Stimulated activated CD4-positive, alpha-beta T cell treated with anti-CD3 and anti-CD28 coated beads, Interleukin-12 subunit alpha, Interleukin-12 subunit beta, amount 100 ng/mL, for 48 hours (primary cell): ENCODE results near the gene MXI1.
"Not testable (repeated sequence)": the region's sequence is repeated elsewhere in the genome, so short reads cannot be mapped to it uniquely, and the experiment has no call there.

Experiments used
- DNase-seq, 3 donors: peaks; one replicate each; pipeline ENCODE4 v3.0.0-alpha.2; 2020; ENCODE audit warnings: low read depth in 2 of 3, low spot score in 1 of 3

The MXI1 gene

DNA sequence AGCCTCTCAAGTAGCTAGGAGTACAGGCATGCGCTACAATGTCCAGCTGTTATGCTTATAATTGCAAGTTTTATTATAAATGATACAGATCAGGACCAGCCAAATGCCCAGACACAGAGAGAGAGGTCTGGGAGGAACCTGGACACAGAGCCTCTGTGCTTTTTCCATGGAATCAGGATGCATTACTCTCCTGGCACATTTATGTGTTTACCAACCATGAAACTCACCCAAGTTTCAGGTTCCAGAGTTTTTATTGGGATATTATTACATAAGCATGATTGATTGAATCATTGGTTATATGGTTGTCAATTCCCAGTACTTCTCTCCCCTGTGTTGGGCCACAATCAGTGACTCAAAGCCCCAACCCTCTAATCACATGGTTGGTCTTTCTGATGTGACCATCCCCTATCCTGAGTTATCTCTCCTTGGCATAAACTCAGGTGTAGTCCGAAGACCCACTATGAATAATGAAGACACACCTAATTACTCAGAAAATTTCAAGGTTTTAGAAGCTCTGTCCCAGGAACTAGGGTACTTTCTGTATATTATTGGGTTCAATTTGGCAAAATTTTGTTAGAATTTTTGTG, 30.6 kb downstream of the MXI1 start:
- no peak for DNase-seq

DNA sequence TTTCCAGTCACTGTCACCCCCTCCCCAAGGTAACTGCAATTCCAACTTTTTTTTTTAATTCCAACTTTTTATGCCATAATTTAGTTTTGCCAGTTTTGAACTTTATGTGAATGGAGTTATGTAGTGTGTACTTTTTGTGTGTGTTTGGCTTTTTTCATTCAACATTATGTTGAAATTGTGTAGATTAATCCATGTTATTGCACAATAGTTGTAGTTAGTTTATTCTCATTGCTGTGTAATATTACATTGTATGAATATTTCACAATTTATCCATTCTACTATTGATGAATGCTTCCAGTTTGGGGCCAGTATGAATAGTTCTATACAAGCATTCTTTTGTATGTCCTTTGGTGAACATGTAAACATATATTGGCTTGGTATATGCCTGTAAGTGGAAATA, 32.5 kb downstream of the MXI1 start:
- no peak for DNase-seq

DNA sequence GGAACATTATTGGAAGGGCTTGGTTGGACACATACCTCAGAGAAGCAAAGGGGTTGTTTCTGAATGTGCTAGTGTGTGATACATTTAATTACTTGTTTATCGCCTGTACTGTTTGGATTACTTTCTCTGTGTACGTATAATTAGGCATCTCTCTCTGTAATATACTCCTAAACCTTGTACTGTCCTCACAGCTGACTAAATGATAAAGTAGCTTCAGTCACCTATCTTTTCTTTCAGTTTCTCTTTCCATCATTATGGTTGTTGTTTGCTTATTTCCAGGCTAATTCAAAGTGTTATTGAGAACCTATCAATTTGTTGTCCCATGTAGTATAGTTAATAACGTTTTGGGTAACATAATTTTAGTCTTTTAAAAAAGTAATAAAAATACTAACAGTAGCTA, 34.0 kb downstream of the MXI1 start:
- no peak for DNase-seq

DNA sequence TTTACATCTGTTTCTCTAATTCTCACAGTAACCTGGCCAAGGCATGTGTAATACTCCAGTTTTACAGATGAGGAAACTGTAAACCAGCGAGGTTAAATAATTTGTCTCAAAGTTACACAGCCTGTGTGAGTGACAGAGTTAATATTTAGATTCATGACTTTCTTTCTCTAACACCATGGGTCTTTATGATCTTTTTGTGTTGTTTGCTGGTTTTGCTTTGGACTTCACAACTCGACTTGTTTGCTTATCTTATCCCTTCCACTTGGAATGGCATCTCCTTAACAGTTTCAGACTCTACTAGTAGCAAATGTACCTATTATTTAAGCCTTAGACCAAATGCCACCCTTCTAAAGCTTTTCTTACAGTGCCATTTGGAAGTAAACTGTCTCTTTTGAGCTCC, 34.4 kb downstream of the MXI1 start:
- DNase-seq = no peak

DNA sequence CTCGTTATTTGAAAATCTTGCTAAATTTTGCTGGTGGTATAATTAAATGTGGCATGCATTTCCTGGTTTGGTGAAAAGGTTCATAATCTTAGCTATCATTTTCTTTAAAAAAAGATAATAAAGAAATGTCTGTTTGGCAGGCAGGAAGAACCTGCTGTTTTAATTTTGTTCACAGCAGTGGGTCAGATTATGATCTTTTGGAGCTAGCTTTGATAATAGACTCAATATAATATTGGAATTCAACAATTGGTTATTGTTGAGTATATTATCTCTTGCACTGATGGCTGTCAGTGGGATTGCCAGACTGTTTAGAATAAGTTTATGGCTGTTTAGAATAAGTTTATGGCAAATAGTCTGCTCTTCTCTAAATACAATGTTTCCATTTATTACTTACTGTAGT, 35.1 kb downstream of the MXI1 start:
- no peak for DNase-seq

DNA sequence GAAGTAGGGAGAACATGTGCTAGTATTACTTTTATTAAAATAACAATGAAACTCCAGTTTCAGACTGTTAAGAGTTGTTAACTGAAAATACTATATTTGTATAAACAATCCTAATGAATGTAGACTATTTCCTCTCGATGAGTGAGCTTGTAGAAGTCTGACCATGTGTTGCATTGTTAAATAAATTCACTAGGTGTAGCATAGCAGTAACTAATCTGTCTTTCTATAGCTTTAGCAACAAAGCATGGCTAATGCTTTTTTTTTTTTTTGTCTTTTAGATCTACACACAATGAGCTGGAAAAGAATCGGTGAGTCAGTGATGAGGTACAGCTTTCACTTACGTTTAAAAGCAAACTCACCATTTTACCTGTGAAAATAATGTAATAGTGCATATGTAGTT, 37.1 kb downstream of the MXI1 start:
- no peak for DNase-seq

DNA sequence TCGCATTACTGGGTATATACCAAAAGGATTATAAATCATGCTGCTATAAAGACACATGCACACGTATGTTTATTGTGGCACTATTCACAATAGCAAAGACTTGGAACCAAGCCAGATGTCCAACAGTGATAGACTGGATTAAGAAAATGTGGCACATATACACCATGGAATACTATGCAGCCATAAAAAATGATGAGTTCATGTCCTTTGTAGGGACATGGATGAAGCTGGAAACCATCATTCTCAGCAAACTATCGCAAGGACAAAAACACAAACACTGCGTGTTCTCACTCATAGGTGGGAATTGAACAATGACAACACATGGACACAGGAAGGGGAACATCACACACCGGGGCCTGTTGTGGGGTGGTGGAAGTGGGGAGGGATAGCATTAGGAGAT, 40.4 kb downstream of the MXI1 start:
- not testable (repeated sequence) for DNase-seq

DNA sequence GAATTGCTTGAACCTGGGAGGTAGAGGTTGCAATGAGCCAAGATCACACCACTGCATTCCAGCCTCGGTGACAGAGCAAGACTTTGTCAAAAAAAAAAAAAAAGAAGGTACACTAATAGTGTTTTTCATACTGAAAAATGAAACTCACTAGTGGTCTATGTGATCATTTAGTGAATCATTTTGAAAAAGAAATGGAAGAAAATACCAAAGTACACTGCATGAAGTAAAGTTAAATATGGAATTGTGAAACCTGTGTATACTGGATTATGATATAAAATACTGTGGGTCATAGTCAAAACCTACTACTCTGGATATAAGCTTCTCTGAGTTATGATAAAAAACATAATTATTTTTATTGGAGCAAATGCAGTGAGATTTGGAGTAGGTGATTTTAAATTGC, 42.1 kb downstream of the MXI1 start:
- not testable (repeated sequence) for DNase-seq

DNA sequence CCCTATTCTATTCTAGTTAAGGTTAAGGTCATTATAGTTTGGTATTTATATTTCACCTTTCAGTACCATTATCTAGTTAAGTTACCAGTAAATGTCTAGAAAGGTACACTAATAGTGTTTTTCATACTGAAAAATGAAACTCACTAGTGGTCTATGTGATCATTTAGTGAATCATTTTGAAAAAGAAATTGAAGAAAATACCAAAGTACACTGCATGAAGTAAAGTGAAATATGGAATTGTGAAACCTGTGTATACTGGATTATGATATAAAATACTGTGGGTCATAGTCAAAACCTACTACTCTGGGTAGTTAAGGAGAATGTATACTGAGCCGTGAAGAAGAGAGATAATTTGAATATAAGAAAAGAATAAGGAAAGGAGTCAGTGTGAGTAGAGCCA, 44.0 kb downstream of the MXI1 start:
- DNase-seq = not testable (repeated sequence)

DNA sequence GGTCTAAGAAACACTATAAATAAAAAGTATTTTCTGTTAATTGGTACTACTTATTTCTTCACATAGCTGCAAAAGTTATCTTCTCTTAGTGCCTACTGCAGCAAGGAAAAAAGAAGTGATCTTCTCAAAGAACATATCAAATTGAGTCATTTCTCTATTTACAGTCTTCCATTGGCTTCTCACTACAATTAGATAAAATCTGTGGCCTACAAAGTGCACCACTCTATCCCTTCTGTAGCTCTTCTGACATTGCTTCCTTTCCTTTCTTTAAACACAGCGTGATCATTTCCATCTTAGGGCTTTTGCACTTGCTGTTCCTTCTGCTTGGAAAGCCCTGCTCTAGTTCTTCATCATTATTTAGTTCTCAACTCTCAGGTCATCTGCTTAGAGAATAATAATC, 44.7 kb downstream of the MXI1 start:
- no peak for DNase-seq

DNA sequence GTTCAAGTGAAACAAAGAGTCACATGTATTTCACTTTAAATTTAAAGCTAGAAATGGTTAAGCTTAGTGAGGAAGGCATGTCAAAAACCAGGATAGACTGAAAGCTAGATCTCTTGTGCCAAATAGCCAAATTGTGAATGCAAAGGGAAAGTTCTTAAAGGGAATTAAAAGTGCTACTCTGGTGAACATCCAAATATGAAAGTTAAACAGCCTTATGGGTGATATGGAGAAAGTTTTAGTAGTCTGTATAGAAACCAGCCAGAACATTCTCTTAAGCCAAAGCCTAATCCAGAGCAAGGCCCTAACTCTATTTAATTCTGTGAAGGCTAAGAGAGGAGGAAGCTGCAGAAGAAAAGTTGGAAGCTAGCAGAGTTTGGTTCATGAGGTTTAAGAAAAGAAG, 47.1 kb downstream of the MXI1 start:
- DNase-seq = no peak

DNA sequence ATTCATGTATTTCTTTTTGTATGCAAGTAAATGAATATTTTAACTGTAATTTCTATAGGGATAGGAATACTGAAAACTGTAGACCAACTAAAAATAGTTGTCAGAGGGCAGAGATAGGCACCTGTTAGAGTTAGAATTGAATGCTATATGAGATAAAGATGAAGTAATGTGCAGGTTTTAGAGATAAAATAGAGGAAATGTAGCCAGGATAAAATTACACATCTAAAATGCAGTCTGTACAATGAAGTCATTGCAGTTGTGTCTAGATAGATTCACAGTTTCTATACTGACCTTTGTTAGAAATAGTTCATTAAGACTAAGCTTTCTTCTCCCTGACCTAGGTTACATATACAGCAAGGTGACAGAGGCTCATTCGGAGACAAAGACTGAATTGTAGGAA, 51.1 kb downstream of the MXI1 start:
- DNase-seq = no peak

DNA sequence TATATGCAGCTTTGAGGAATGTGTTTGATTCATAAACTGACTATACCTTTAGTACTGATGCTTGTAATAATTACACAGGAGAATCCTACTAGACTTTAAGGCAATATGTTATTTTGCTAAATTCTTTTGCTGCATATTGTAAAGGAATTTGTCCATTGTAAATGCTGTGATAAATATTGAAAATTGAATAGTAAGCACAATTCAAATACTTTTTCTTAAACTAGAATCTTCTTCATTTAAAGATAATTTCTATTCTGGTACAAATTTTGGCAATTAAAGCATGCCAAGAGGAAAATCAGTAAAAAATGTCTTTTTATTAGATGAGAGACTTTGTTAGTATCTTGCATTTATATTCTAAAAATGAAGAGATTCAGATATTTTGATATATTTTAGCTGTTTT, 51.9 kb downstream of the MXI1 start:
- no peak for DNase-seq

DNA sequence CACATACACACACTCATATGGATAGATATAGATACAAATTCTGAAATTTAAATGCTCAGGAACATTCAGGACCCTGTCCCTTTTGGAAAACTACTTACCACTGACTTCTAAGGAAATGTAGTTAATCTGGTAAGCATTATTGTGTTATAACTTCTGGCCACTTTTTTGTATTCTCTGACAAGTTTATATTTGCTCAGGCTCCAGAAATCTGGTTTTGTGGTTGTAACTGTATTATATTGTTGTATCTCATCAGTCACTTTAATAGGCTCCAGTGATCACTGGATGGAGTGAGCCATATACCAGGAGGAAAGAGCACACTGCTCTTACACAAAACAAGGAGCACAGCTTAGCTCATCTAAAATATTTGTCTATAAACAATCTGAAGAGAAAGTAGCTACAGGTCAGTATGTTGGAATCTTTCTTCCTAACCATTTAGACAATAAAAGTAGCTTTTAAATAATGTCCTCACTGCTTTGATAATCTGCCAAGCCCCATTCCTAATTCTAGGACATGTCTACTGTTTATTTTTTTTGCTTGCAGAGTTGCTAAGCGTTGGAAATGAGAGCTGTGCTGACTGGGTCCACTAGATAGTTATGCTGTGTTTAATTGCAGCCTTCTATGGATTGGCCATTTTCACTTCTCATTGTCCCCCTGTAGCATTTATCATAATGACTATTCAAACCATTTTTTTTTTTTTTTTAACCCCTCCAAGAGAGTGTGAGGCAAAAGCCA, 53.5 kb downstream of the MXI1 start:
- no peak for DNase-seq

DNA sequence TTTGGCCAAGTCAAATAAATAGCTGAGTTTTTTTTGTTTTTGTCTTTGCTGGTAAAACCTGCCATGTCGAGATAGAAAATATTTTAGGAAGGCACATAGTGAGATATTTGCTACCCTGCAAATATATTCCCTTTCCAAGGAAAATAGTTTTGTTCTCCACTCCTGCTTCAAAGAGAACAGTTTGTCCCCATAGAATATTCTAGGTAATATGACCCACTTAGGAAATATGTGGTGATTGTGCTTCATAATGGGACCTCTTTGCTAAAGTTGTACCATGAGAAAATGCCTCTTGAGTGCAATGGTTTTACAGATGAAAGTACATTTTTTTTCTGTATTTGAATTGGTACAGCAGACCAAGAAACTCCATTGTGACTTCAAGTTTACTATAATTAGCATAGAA, 55.8 kb downstream of the MXI1 start:
- no peak for DNase-seq

DNA sequence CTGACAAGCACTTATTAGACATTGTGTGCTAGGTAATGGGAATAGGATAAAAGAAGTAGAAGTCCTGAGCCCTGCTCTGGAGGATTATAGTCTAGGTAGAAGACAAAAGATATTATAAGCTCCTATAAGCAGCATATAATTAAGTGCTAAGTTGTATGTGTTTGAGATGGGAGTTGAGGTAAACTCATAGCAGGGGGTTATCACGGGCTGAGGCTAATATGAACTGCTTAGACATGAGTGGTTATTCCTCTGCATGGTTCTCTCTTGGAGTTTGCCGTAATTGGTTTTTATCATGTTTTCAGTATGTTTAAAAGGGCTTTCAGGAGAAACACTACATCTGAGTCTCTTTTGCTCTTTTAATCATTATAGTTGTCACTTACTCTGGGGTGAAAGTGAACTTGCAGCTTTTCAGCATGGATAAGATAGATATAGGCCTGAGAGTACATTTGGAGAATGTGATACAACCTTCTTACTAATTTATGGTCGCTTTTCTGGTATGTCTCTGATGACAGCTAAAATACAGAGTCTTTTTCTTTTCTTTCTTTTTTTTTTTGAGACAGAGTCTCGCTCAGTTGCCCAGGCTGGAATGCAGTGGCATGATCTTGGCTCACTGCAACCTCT, 58.3 kb downstream of the MXI1 start:
- no peak for DNase-seq

DNA sequence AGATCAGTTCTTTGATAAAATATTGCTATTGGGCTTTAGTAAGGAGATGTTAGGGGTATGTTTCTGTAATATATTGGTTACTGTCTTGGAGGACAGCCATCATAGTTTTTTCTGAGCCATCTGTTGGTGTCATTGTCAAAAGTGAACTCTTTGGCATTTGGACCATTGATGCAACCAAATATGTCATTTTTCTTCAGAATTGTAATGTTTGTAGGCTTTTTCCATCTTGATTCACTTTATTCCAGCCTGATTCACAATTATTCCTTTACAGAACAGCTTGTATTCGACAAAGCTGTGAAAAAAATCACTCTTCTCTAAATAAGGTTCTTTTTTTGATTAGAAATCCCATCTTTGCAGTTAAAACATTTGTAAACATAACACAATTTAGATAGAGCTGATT, 59.9 kb downstream of the MXI1 start:
- no peak for DNase-seq

DNA sequence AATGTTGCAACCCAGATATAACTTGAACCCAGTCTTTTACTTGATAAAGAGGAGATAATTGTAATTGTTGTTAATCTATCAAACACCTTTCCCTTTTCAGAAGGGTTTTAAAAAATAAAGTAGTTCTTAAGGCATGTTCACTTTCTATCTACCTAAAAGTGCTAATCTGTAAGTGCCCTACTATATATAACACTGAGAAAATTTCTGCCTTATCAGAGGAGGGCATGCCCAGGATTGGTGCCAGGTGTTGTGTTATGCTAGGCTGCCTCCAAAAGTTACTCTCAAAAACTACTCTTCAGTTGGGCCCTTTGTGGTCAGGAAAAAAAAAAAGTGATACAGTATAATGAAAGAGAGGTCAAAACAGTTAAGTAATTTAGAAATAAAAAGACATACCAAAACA, 61.0 kb downstream of the MXI1 start:
- no peak for DNase-seq

DNA sequence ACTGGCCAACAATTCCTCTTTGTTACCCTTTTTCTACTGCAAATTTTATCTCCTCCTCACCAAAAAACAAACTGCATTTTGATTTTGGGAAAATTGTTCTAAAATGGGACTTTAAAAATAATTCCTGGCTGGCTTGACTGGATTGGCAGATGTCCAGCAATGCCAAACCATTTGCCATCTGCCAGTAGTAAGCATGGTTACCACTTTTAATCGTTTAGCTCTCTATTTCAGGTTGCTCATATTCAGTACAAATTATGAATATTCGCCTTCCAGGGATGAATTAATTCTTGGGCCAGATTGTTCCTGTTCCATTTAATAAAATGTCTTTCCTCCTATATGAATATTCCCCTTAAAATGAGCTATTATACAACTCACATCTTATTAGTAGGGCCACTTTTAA, 61.6 kb downstream of the MXI1 start:
- DNase-seq = no peak

DNA sequence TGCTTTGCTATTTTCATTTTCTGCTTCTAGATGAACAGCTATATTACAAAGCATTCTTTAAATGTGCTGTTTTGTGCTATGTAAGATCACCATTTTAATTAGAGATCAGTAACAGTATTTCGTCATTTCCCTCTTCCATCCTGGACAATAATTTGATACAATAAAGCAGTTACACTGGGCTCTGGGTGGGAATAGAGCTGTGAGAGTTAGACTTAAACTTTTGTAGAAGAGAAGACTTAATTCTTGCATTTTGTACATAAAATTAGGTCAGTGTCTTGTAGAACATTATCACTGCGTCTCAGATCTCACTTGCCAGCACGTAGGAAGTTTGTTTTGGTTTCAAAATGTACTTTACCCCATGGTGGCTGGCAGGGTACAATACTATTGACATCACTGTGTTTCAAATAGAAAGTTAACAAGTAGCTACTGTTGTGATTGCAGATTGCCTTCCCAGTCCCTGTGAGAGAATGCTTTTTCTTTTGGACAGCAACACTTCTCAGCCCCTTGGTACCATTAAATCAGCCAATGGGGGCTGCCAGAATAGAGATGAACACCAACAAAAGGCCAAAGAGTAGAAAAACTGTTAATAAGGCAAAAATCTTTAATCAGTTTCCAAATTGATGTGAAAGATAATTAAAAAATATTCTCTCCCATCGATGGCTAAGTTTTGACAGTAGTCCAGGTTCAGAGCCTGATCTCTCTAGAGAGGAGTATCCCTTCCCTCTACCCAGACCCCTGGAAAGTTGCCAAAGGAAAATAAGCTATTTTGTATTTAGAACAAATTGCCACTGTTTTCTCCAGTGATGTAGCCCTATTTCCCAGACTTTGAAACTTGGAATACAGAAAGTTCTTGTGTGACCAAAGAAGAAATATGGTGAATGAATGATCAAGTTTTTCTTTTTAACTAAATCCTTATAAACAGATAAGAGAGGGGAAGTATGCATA, 62.2 kb downstream of the MXI1 start:
- DNase-seq = no peak

DNA sequence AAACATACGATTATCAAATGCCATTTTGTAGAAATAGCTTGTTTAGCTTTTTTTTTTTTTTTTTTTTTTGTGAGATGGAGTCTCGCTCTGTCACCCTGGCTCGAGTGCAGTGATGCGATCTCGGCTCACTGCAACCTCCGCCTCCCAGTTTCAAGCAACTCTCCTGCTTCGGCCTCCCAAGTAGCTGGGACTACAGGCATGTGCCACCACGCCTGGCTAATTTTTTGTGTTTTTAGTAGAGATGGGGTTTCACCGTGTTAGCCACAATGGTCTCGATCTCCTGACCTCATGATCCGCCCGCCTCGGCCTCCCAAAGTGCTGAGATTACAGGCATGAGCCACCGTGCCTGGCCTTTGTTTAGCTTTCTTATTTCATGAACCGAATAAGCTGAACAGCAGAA, 65.6 kb downstream of the MXI1 start:
- not testable (repeated sequence) for DNase-seq

DNA sequence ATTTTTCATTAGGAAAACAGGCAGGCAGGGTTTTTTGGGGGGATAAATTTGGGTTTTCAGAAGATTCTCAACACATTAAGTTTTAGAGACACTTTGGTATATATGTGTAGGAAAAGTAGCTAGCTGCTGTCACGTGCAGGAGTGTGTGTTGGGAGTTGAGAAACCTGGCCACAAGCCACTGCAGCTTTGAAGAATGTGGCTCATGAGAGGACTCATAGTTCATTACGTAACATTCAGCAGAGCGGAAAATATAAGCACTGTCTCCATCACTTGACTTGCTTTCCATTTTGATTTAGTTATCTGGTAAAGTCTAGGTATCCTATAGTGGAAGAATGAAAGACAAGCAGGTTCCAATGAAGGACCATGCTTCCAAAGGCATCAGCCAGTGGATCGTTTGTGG, 66.1 kb downstream of the MXI1 start:
- peak in 2 of 3 donors; percentile 10 to 15 for DNase-seq
